GM23248 (cell line): ENCODE results near the gene PELI2. TPM values are rescaled to one million over a fixed set of nuclear protein-coding genes. Genes with fewer than 3 reads are reported as not detected.

Source experiments
- DNase-seq: peaks from one replicate; pipeline ENCODE4 v3.0.0-alpha.2; 2015
- H2AFZ ChIP-seq: fragments of 200-600 bp; sonication (generic); 2 replicates; pipeline ENCODE4 v1.6.1; 2016; ENCODE audit warnings: antibody characterized with exemption
- H3F3A ChIP-seq: fragments of 200-600 bp; sonication (generic); 2 replicates; pipeline ENCODE4 v1.6.1; 2016; ENCODE audit warnings: mild to moderate bottlenecking, antibody characterized with exemption, mixed run types; ENCODE audit not compliant: insufficient read depth
- H3K27ac ChIP-seq: fragments of 200-600 bp; sonication (generic); 2 replicates; pipeline ENCODE4 v1.5.1; 2016; ENCODE audit warnings: mild to moderate bottlenecking
- H3K27me3 ChIP-seq: fragments of 200-600 bp; sonication (generic); replicated peaks from 2 replicates; pipeline ENCODE4 v1.6.1; 2016; ENCODE audit warnings: mild to moderate bottlenecking; ENCODE audit not compliant: insufficient read depth
- H3K36me3 ChIP-seq: fragments of 200-600 bp; sonication (generic); 2 replicates; pipeline ENCODE4 v1.6.1; 2016; ENCODE audit warnings: low read depth, mild to moderate bottlenecking
- H3K4me1 ChIP-seq: fragments of 200-600 bp; sonication (generic); 2 replicates; pipeline ENCODE4 v1.6.1; 2016; ENCODE audit warnings: mild to moderate bottlenecking; ENCODE audit not compliant: insufficient read depth
- H3K4me2 ChIP-seq: fragments of 200-600 bp; sonication (generic); one replicate; pipeline ENCODE4 v1.6.1; 2016; ENCODE audit warnings: mild to moderate bottlenecking; ENCODE audit not compliant: unreplicated experiment
- H3K4me3 ChIP-seq: fragments of 200-600 bp; sonication (generic); 2 replicates; pipeline ENCODE4 v1.5.1; 2016; ENCODE audit warnings: mild to moderate bottlenecking
- H3K79me2 ChIP-seq: fragments of 200-600 bp; sonication (generic); 2 replicates; pipeline ENCODE4 v1.6.1; 2016; ENCODE audit warnings: mild to moderate bottlenecking; ENCODE audit not compliant: insufficient read depth
- H3K9ac ChIP-seq: fragments of 200-600 bp; sonication (generic); 2 replicates; pipeline ENCODE4 v1.6.1; 2016; ENCODE audit warnings: mild to moderate bottlenecking
- H3K9me2 ChIP-seq: fragments of 200-600 bp; sonication (generic); 2 replicates; pipeline ENCODE4 v1.6.1; 2016; ENCODE audit warnings: mixed run types, mild to moderate bottlenecking, moderate library complexity; ENCODE audit not compliant: insufficient read depth
- H3K9me3 ChIP-seq: fragments of 200-600 bp; sonication (generic); one replicate; pipeline ENCODE4 v1.6.1; 2017; ENCODE audit warnings: low read depth
- H4K20me1 ChIP-seq: fragments of 200-600 bp; sonication (generic); 2 replicates; pipeline ENCODE4 v1.6.0; 2016; ENCODE audit not compliant: insufficient read depth
- EZH2 ChIP-seq: fragments of 200-600 bp; sonication (generic); IDR thresholded peaks from 2 replicates; pipeline ENCODE4 v1.6.1; 2018; ENCODE audit warnings: antibody characterized with exemption, mild to moderate bottlenecking; ENCODE audit not compliant: insufficient read depth, poor library complexity, severe bottlenecking
- EZH2phosphoT487 ChIP-seq: fragments of 200-600 bp; sonication (generic); IDR thresholded peaks from 2 replicates; pipeline ENCODE4 v1.6.1; 2018; ENCODE audit warnings: antibody characterized with exemption, moderate library complexity, mild to moderate bottlenecking, low read depth; ENCODE audit not compliant: insufficient read depth
- WGBS, 2 experiments: methylation state at CpG; one replicate each; pipeline ENCODE4 v1.1.6; 2015 to 2017; ENCODE audit warnings: low lambda C conversion rate in 2 of 2, low coverage in 1 of 2; ENCODE audit errors: missing lambda C conversion rate in 2 of 2; 5-methylcytosine and 5-hydroxymethylcytosine counted together
- in situ Hi-C: fragments of 300-500 bp; cut with MboI; formaldehyde crosslinking; loops from 2 replicates; pipeline ENCODE4 v1.15.0; 2020
- polyA plus RNA-seq: library from polyadenylated mRNA; unstranded; fragments of >200 nt; fragmentation: Nextera tagmentation; extraction: Ambion mirVana; gene quantifications from 2 replicates; pipeline ENCODE4 v1.2.1, GENCODE V29; 2016
- total RNA-seq: library from RNA; depleted of rRNA; stranded (reverse); fragments of >200 nt; shearing (Covaris generic); gene quantifications from 2 replicates; pipeline ENCODE4 v1.2.3, GENCODE V29; 2014

The PELI2 gene
- total and polyA plus RNA-seq, 2 experiments from 2014 or later, result 1.2 to 1.3 TPM

GRCh38 chr14:56290195-56290594 lies 172.0 kb downstream of the PELI2 start:
- H3K4me3 ChIP-seq, result no peak overlapping the region
- no peaks in the 10 kb centered on the region for H3K36me3 ChIP-seq
- no peak overlapping the region for H3K27ac ChIP-seq
- 96 to 98% methylated on average over 14 of the region's 14 CpGs for WGBS, 2 experiments
- H3K9ac ChIP-seq, result no peak overlapping the region
- H2AFZ ChIP-seq, result no peak overlapping the region
- no peaks in the 10 kb centered on the region for H3K9me3 ChIP-seq
- H3K27me3 ChIP-seq, result no peaks in the 10 kb centered on the region
- no peaks in the 10 kb centered on the region for H3K79me2 ChIP-seq
- H3K9me2 ChIP-seq, result no peaks in the 10 kb centered on the region
- no peak for TF ChIP-seq EZH2
- TF ChIP-seq EZH2phosphoT487, result no peak
- H4K20me1 ChIP-seq, result no peaks in the 10 kb centered on the region
- H3F3A ChIP-seq, result no peaks in the 10 kb centered on the region
- no peak overlapping the region for H3K4me2 ChIP-seq
- DNase-seq, result no peak
- no peaks in the 10 kb centered on the region for H3K4me1 ChIP-seq
- in situ Hi-C loops, result no loop called here

- H3K9me2 ChIP-seq, result no peaks in the 10 kb centered on the region
- H2AFZ ChIP-seq, result no peak overlapping the region
- H3F3A ChIP-seq, result no peaks in the 10 kb centered on the region
- H3K27ac ChIP-seq, result no peak overlapping the region
- DNase-seq, result no peak
- no peaks in the 10 kb centered on the region for H3K36me3 ChIP-seq
- no peaks in the 10 kb centered on the region for H3K9me3 ChIP-seq
- H3K4me1 ChIP-seq, result no peaks in the 10 kb centered on the region
- no peak overlapping the region for H3K4me3 ChIP-seq
- no peak overlapping the region for H3K4me2 ChIP-seq
- WGBS, 2 experiments, result 88 to 94% methylated on average over 3 of the region's 3 CpGs
- H4K20me1 ChIP-seq, result no peaks in the 10 kb centered on the region
- no peak for TF ChIP-seq EZH2phosphoT487
- no peak for TF ChIP-seq EZH2
- in situ Hi-C loops, result no loop called here
- H3K9ac ChIP-seq, result no peak overlapping the region
- H3K79me2 ChIP-seq, result no peaks in the 10 kb centered on the region
- no peaks in the 10 kb centered on the region for H3K27me3 ChIP-seq
Observed at GRCh38 chr14:56292970-56293369, 174.8 kb downstream of the PELI2 start.

DNA sequence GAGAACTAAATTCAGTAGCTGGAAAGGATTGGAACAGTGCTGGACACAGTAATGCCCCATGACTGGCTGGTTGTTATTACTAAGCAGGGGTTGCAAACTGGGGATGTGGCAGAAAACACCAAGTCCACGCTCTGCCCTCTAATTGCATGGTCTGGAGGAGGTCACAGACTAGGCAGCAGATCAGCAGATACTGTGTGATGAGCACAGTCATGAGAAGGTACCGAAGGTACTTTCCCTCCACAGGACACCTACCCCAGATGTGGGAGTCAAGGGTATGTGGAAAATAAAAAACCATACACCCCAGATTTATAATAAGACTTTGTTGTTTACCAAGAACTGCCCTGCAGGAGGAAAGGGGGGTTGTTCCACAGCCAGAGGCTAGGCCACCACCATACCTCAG lies 175.3 kb downstream of the PELI2 start:
- H3K9ac ChIP-seq, result no peak overlapping the region
- no peaks in the 10 kb centered on the region for H3K79me2 ChIP-seq
- no peak for DNase-seq
- H3K9me2 ChIP-seq, result no peaks in the 10 kb centered on the region
- H3K27ac ChIP-seq, result no peak overlapping the region
- H3K4me1 ChIP-seq, result no peaks in the 10 kb centered on the region
- H3K9me3 ChIP-seq, result no peaks in the 10 kb centered on the region
- no peaks in the 10 kb centered on the region for H3K36me3 ChIP-seq
- TF ChIP-seq EZH2 (no peak), EZH2phosphoT487 (no peak)
- 93 to 100% methylated on average over 2 of the region's 2 CpGs for WGBS, 2 experiments
- in situ Hi-C loops, result no loop called here
- H3K4me2 ChIP-seq, result no peak overlapping the region
- no peak overlapping the region for H2AFZ ChIP-seq
- no peaks in the 10 kb centered on the region for H4K20me1 ChIP-seq
- no peaks in the 10 kb centered on the region for H3F3A ChIP-seq
- no peaks in the 10 kb centered on the region for H3K27me3 ChIP-seq
- no peak overlapping the region for H3K4me3 ChIP-seq

DNA sequence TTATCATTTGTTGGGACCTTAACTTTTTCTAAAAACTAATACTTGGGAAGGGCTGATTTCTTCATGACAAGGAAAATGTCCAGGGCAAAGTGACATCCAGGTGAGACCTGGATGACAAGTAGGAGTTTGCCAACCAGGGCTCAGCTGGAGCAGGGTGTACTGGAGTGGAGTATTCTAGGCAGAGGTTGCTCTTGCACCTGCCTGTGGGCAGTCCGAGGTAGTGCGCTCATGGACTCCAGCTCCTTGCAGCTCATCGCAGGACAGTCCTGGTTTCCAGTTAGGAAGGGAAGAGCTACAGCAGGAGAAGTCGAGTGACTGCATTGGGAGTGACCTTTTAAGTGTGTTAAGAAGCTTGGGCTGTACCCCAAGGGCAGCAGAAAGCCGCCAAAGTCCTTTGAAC lies 175.9 kb downstream of the PELI2 start:
- Histone ChIP-seq H3K9me3 (no peaks in the 10 kb centered on the region), H3K4me3 (no peak overlapping the region), H3K9ac (no peak overlapping the region), H2AFZ (no peak overlapping the region), H3K9me2 (no peaks in the 10 kb centered on the region), H3K4me1 (no peaks in the 10 kb centered on the region), H3K79me2 (no peaks in the 10 kb centered on the region), H3K27ac (no peak overlapping the region), H4K20me1 (no peaks in the 10 kb centered on the region), H3K36me3 (no peaks in the 10 kb centered on the region), H3K27me3 (no peaks in the 10 kb centered on the region), H3F3A (no peaks in the 10 kb centered on the region), H3K4me2 (no peak overlapping the region)
- in situ Hi-C loops, result no loop called here
- 93 to 98% methylated on average over 5 of the region's 5 CpGs for WGBS, 2 experiments
- DNase-seq, result no peak
- no peak for TF ChIP-seq EZH2phosphoT487
- TF ChIP-seq EZH2, result no peak

GRCh38 chr14:56295743-56296142 lies 177.5 kb downstream of the PELI2 start:
- no peak for TF ChIP-seq EZH2
- TF ChIP-seq EZH2phosphoT487, result no peak
- Histone ChIP-seq H3K36me3 (no peaks in the 10 kb centered on the region), H3K27ac (no peak overlapping the region), H3K9me2 (no peaks in the 10 kb centered on the region), H3K4me3 (no peak overlapping the region), H3K79me2 (no peaks in the 10 kb centered on the region), H3F3A (no peaks in the 10 kb centered on the region), H3K4me1 (no peaks in the 10 kb centered on the region), H4K20me1 (no peaks in the 10 kb centered on the region), H2AFZ (no peak overlapping the region), H3K9me3 (no peaks in the 10 kb centered on the region), H3K27me3 (no peaks in the 10 kb centered on the region), H3K4me2 (no peak overlapping the region), H3K9ac (no peak overlapping the region)
- in situ Hi-C loops, result no loop called here
- DNase-seq, result no peak
- WGBS, 2 experiments, result 51 to 56% methylated on average over 3 of the region's 3 CpGs
